ENCODE measurements around the gene PARK7.

DNA sequence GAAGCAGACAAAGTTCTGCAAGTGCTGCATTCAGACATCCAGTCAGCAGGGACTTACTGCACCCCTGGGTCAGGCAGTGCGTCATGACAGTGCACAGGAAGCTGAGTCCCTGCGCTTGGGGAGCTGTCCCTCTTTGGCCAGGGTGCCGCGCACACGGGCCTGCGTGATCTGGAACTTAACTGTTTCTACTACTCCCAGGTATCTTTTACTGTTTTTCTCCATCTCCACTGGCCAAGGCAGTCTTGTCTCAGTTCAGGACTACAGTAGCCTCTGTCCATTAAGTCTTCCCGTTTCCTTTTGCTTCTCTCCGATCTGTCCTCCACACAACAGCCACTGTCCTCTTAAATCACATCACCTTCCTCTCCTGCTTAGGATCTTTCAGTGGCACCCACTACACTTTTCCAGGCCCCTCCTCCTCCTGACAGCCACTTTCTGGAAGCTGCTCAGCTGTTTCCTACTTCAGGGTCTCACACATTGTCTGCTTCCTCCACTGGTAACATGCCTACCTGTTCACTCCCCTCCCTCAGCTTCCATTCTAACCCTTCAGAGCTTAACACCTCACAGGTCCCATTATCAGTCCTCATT lies 48.7 kb downstream of the PARK7 start:
- TF ChIP-seq CTCF (IDR thresholded peaks at IDR 0.05) (no peak), POLR2A (IDR thresholded peaks at IDR 0.05) (no peak)

Measured in heart left ventricle (tissue), 13 donors.